IMR-90 (cell line): ENCODE data around the gene ZDHHC14. TPM values are rescaled to one million over a fixed set of nuclear protein-coding genes. Genes with fewer than 3 reads are reported as not detected.

Experiments
- ATAC-seq: fragments of 200-7000 bp; cut with Tn5 transposase; 2 replicates; pipeline ENCODE4 v1.9.1; 2020; ENCODE audit warnings: low read depth, mild to moderate bottlenecking, moderate library complexity
- BruUV-seq: library from RNA; stranded (reverse); fragments of 400-500 nt; replicated peaks from 2 replicates; lab custom pipeline; 2021; lab: Mats Ljungman, UMichigan
- CTCF ChIA-PET: fragments of 300-600 bp; formaldehyde crosslinking; extraction: SDS; loops from one replicate; lab custom pipeline; 2021; ENCODE audit warnings: antibody characterized with exemption; lab: Yijun Ruan, JAX
- POLR2A ChIA-PET: fragments of 300-600 bp; sonication (Branson Sonifier 250); formaldehyde crosslinking; loops from one replicate; lab custom pipeline; 2022; ENCODE audit warnings: antibody characterized with exemption; ENCODE audit not compliant: unreplicated experiment; lab: Charles Lee
- DNase-seq: peaks from one replicate; pipeline ENCODE4 v3.0.0; 2013
- H2AFZ ChIP-seq: replicated peaks from 2 replicates; pipeline ENCODE3; 2013; ENCODE audit warnings: low read length, mild to moderate bottlenecking; ENCODE audit not compliant: poor library complexity
- H2AK5ac ChIP-seq: 2 replicates; pipeline ENCODE4 v1.6.1; 2013; ENCODE audit warnings: low read depth, low read length, inconsistent platforms
- H2AK9ac ChIP-seq: replicated peaks from 2 replicates; pipeline ENCODE3; 2013; ENCODE audit warnings: mild to moderate bottlenecking, low read depth, low read length, moderate library complexity; ENCODE audit not compliant: poor library complexity
- H2BK120ac ChIP-seq: 2 replicates; pipeline ENCODE4 v1.6.1; 2013; ENCODE audit warnings: low read depth, low read length, inconsistent platforms
- H2BK15ac ChIP-seq: 3 replicates; pipeline ENCODE4 v1.6.1; 2013; ENCODE audit warnings: low read depth, low read length, inconsistent platforms
- H2BK20ac ChIP-seq: 2 replicates; pipeline ENCODE4 v1.6.1; 2013; ENCODE audit warnings: low read depth, mild to moderate bottlenecking, inconsistent platforms, low read length, moderate library complexity
- H2BK5ac ChIP-seq: 2 replicates; pipeline ENCODE4 v1.6.1; 2013; ENCODE audit warnings: mild to moderate bottlenecking, low read depth, low read length, inconsistent platforms; ENCODE audit not compliant: poor library complexity, severe bottlenecking
- H3K14ac ChIP-seq: replicated peaks from 2 replicates; pipeline ENCODE4 v1.6.1; 2013; ENCODE audit warnings: low read depth, low read length, inconsistent platforms
- H3K18ac ChIP-seq: 2 replicates; pipeline ENCODE4 v1.6.1; 2013; ENCODE audit warnings: low read depth, low read length, control low read depth
- H3K23ac ChIP-seq: 2 replicates; pipeline ENCODE4 v1.6.1; 2013; ENCODE audit warnings: low read depth, low read length, inconsistent platforms
- H3K27ac ChIP-seq: 2 replicates; pipeline ENCODE4 v1.5.1; 2013; ENCODE audit warnings: mild to moderate bottlenecking, control low read depth, low read length; ENCODE audit not compliant: insufficient read depth
- H3K27me3 ChIP-seq: 2 replicates; pipeline ENCODE4 v1.6.1; 2013; ENCODE audit warnings: low read length; ENCODE audit not compliant: control insufficient read depth, insufficient read depth
- H3K36me3 ChIP-seq: 2 replicates; pipeline ENCODE4 v1.6.1; 2013; ENCODE audit warnings: low read length, mixed read lengths; ENCODE audit not compliant: control insufficient read depth, insufficient read depth
- H3K4ac ChIP-seq: 2 replicates; pipeline ENCODE4 v1.6.1; 2013; ENCODE audit warnings: low read depth, low read length, inconsistent platforms
- H3K4me1 ChIP-seq: 2 replicates; pipeline ENCODE4 v1.6.1; 2013; ENCODE audit warnings: low read length, mixed read lengths; ENCODE audit not compliant: control insufficient read depth, insufficient read depth
- H3K4me2 ChIP-seq: 2 replicates; pipeline ENCODE4 v1.6.1; 2013; ENCODE audit warnings: low read depth, mild to moderate bottlenecking, control low read depth, low read length, moderate library complexity
- H3K4me3 ChIP-seq: 2 replicates; pipeline ENCODE4 v1.5.1; 2013; ENCODE audit warnings: low read depth, mild to moderate bottlenecking, control low read depth, low read length, moderate library complexity; ENCODE audit not compliant: insufficient read depth
- H3K56ac ChIP-seq: 2 replicates; pipeline ENCODE4 v1.6.1; 2013; ENCODE audit warnings: low read length, inconsistent platforms; ENCODE audit not compliant: insufficient read depth; ENCODE audit errors: extremely low read depth
- H3K79me1 ChIP-seq, 2 experiments: 2 replicates each; pipeline ENCODE4 v1.6.1; 2013; ENCODE audit warnings: low read length in 2 of 2, inconsistent platforms in 1 of 2, low read depth in 1 of 2
- H3K9ac ChIP-seq: 2 replicates; pipeline ENCODE4 v1.6.1; 2013; ENCODE audit warnings: low read depth, low read length, control low read depth
- H3K9me1 ChIP-seq: 2 replicates; pipeline ENCODE4 v1.6.1; 2013; ENCODE audit warnings: low read length, inconsistent platforms; ENCODE audit not compliant: insufficient read depth
- H3K9me3 ChIP-seq: 2 replicates; pipeline ENCODE4 v1.6.1; 2013; ENCODE audit warnings: low read length; ENCODE audit not compliant: control insufficient read depth, insufficient read depth
- H4K20me1 ChIP-seq: 2 replicates; pipeline ENCODE4 v1.6.1; 2013; ENCODE audit warnings: low read length, inconsistent platforms; ENCODE audit not compliant: insufficient read depth
- H4K5ac ChIP-seq: 2 replicates; pipeline ENCODE4 v1.6.1; 2013; ENCODE audit warnings: mild to moderate bottlenecking, low read depth, low read length, control low read depth
- H4K8ac ChIP-seq, 2 experiments: 2 replicates each; pipeline ENCODE4 v1.6.1; 2013; ENCODE audit warnings: low read depth in 2 of 2, low read length in 2 of 2, control low read depth in 1 of 2, inconsistent platforms in 1 of 2
- H4K91ac ChIP-seq: 2 replicates; pipeline ENCODE4 v1.6.1; 2013; ENCODE audit warnings: low read depth, low read length, inconsistent platforms; ENCODE audit not compliant: insufficient read depth
- BHLHE40 ChIP-seq: fragments of 150-350 bp; IDR thresholded peaks from 2 replicates; pipeline ENCODE4 v1.6.1; 2016; ENCODE audit warnings: mild to moderate bottlenecking, low read depth, low read length
- CEBPB ChIP-seq: IDR thresholded peaks from 2 replicates; pipeline ENCODE4 v1.6.1; 2012; ENCODE audit warnings: low read depth, low read length, improper control_type of control experiment
- CHD1 ChIP-seq: IDR thresholded peaks from 2 replicates; pipeline ENCODE4 v1.6.1; 2012; ENCODE audit warnings: low read depth, low read length, improper control_type of control experiment
- FOS ChIP-seq: fragments of 150-350 bp; IDR thresholded peaks from 2 replicates; pipeline ENCODE4 v1.6.1; 2016; ENCODE audit warnings: low read depth, low read length
- MAFK ChIP-seq: IDR thresholded peaks from 2 replicates; pipeline ENCODE4 v1.6.1; 2012; ENCODE audit warnings: low read depth, low read length, improper control_type of control experiment
- MAZ ChIP-seq: IDR thresholded peaks from 2 replicates; pipeline ENCODE4 v1.6.1; 2012; ENCODE audit warnings: low read depth, mild to moderate bottlenecking, low read length, improper control_type of control experiment, moderate library complexity, borderline replicate concordance
- MXI1 ChIP-seq: IDR thresholded peaks from 2 replicates; pipeline ENCODE4 v1.6.1; 2012; ENCODE audit warnings: low read depth, mild to moderate bottlenecking, low read length, moderate library complexity, borderline replicate concordance
- NFE2L2 ChIP-seq: fragments of 150-350 bp; IDR thresholded peaks from 2 replicates; pipeline ENCODE4 v1.6.1; 2016; ENCODE audit warnings: low read depth, mild to moderate bottlenecking, low read length
- POLR2A ChIP-seq: IDR thresholded peaks from 2 replicates; pipeline ENCODE4 v1.6.1; 2012; ENCODE audit warnings: mild to moderate bottlenecking, low read depth, low read length
- RAD21 ChIP-seq: IDR thresholded peaks from 2 replicates; pipeline ENCODE4 v1.6.1; 2012; ENCODE audit warnings: low read length, improper control_type of control experiment
- RCOR1 ChIP-seq: IDR thresholded peaks from 2 replicates; pipeline ENCODE4 v1.6.1; 2012; ENCODE audit warnings: mild to moderate bottlenecking, low read length, improper control_type of control experiment; ENCODE audit not compliant: insufficient replicate concordance
- SMC3 ChIP-seq: fragments of 150-350 bp; IDR thresholded peaks from 2 replicates; pipeline ENCODE4 v1.6.1; 2016; ENCODE audit warnings: low read depth, mild to moderate bottlenecking, antibody characterized with exemption, low read length, moderate library complexity
- WGBS, 2 experiments: methylation state at CpG; one replicate each; pipeline versions ENCODE4 v1.1.5 to v1.1.7; 2013; ENCODE audit warnings: missing lambda C conversion rate in 2 of 2; ENCODE audit not compliant: insufficient read length in 1 of 2; ENCODE audit errors: extremely low coverage in 2 of 2; 5-methylcytosine and 5-hydroxymethylcytosine counted together
- dilution Hi-C: fragments of 300-500 bp; cut with HindIII; formaldehyde crosslinking; loops from one replicate; pipeline ENCODE4 v1.14.3; 2018; ENCODE audit warnings: low sequenced_read_pairs; ENCODE audit not compliant: unreplicated experiment
- in situ Hi-C: fragments of 300-500 bp; cut with MboI; formaldehyde crosslinking; loops from 3 replicates; pipeline ENCODE4 v1.14.3; 2019; ENCODE audit warnings: low sequenced_read_pairs, inconsistent platforms, mixed read lengths
- intact Hi-C: fragments of 100-400 bp; cut with micrococcal nuclease; formaldehyde crosslinking; loops from 2 replicates; pipeline ENCODE4 v1.10.0; 2022
- polyA plus RNA-seq, 3 experiments: library from polyadenylated mRNA; depleted of rRNA; stranded (reverse); fragments of >200 nt; gene quantifications; 2 replicates each; pipeline ENCODE4 v1.2.3, GENCODE V29; 2012; ENCODE audit warnings: low replicate concordance in 1 of 3
- total RNA-seq: library from RNA; depleted of rRNA; stranded (reverse); fragments of >200 nt; gene quantifications from 2 replicates; pipeline ENCODE4 v1.2.3, GENCODE V29; 2012
- TF ChIP-seq, protein P1 (sequence below): fragments of 150-350 bp; IDR thresholded peaks from 2 replicates; pipeline ENCODE4 v1.6.1; 2016; ENCODE audit warnings: low read depth, mild to moderate bottlenecking, low read length, moderate library complexity, borderline replicate concordance
- TF ChIP-seq, protein P2 (sequence below): fragments of 150-350 bp; IDR thresholded peaks from 2 replicates; pipeline ENCODE4 v1.6.1; 2017; ENCODE audit warnings: mild to moderate bottlenecking, antibody characterized with exemption, low read length, low read depth
- TF ChIP-seq, protein P3 (sequence below): conservative IDR thresholded peaks from 2 replicates; pipeline ENCODE4 v1.5.1; 2012; ENCODE audit warnings: mild to moderate bottlenecking, low read depth, low read length, improper control_type of control experiment

Gene ZDHHC14
- total and polyA plus RNA-seq, 2 of the 4 experiments (the other 2 are of a cell fraction), result 0.90 to 2.0 TPM

DNA sequence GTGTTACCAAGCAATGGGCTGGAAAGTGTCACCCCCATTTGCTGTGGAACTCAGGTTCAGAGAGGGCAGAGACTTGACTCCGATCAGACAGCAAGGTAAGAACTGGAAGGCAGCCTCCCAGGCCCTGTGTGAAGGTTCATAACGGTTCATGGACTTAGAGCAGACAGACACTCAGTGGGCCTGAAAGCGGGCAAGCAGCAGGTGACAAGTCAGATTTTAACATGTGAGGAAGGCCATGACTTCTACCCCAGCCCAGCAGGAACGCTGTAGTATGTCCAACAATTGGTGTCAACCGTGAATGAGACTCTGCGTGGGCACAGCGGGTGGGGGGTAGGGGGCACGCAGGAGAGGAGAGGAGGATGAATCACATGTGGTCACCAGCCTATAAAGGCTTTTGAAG, 224.5 kb downstream of the ZDHHC14 start:
- Histone ChIP-seq H3K9ac (no peak overlapping the region), H2BK15ac (no peak overlapping the region), H2BK5ac (no peak overlapping the region), H4K8ac (no peak overlapping the region), H3K18ac (no peak overlapping the region), H3K27ac (no peak overlapping the region), H3K4me1 (no peaks in the 10 kb centered on the region), H3K14ac (no peak overlapping the region), H2AK5ac (no peak overlapping the region), H4K20me1 (no peaks in the 10 kb centered on the region), H3K9me3 (no peaks in the 10 kb centered on the region), H2BK120ac (no peak overlapping the region), H3K56ac (no peak overlapping the region), H4K5ac (no peak overlapping the region), H3K9me1 (no peaks in the 10 kb centered on the region; the same call in 1 of the 2 replicates), H3K4me3 (no peak overlapping the region), H2BK20ac (no peak overlapping the region), H3K79me1 (no peaks in the 10 kb centered on the region), H3K23ac (no peak overlapping the region), H3K4ac (no peak overlapping the region), H3K27me3 (no peaks in the 10 kb centered on the region), H3K4me2 (no peak overlapping the region), H2AK9ac (no peak overlapping the region), H2AFZ (no peak overlapping the region), H3K36me3 (no peaks in the 10 kb centered on the region), H4K91ac (no peak overlapping the region)
- dilution Hi-C loops, result no loop called here
- WGBS, 2 experiments, result 86% methylated on average over 7 of the region's 8 CpGs; no CpG with 5 or more reads in 1 of the 2 experiments
- ATAC-seq, result no peak
- ChIA-PET CTCF (no interaction called here), POLR2A (no interaction called here)
- intact Hi-C loops, result no loop called here
- DNase-seq, result no peak
- in situ Hi-C loops, result no loop called here
- no TSS peak for BruUV-seq
- TF ChIP-seq RCOR1 (no peak), CHD1 (no peak), NFE2L2 (no peak), MAZ (no peak), MAFK (no peak), SMC3 (no peak), POLR2A (no peak), CEBPB (no peak), RAD21 (no peak), MXI1 (no peak), BHLHE40 (no peak), FOS (no peak)
- TF ChIP-seq, protein P1, sequence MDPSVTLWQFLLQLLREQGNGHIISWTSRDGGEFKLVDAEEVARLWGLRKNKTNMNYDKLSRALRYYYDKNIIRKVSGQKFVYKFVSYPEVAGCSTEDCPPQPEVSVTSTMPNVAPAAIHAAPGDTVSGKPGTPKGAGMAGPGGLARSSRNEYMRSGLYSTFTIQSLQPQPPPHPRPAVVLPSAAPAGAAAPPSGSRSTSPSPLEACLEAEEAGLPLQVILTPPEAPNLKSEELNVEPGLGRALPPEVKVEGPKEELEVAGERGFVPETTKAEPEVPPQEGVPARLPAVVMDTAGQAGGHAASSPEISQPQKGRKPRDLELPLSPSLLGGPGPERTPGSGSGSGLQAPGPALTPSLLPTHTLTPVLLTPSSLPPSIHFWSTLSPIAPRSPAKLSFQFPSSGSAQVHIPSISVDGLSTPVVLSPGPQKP, result no peak
- TF ChIP-seq, protein P2, sequence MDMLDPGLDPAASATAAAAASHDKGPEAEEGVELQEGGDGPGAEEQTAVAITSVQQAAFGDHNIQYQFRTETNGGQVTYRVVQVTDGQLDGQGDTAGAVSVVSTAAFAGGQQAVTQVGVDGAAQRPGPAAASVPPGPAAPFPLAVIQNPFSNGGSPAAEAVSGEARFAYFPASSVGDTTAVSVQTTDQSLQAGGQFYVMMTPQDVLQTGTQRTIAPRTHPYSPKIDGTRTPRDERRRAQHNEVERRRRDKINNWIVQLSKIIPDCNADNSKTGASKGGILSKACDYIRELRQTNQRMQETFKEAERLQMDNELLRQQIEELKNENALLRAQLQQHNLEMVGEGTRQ, result no peak
- TF ChIP-seq, protein P3, sequence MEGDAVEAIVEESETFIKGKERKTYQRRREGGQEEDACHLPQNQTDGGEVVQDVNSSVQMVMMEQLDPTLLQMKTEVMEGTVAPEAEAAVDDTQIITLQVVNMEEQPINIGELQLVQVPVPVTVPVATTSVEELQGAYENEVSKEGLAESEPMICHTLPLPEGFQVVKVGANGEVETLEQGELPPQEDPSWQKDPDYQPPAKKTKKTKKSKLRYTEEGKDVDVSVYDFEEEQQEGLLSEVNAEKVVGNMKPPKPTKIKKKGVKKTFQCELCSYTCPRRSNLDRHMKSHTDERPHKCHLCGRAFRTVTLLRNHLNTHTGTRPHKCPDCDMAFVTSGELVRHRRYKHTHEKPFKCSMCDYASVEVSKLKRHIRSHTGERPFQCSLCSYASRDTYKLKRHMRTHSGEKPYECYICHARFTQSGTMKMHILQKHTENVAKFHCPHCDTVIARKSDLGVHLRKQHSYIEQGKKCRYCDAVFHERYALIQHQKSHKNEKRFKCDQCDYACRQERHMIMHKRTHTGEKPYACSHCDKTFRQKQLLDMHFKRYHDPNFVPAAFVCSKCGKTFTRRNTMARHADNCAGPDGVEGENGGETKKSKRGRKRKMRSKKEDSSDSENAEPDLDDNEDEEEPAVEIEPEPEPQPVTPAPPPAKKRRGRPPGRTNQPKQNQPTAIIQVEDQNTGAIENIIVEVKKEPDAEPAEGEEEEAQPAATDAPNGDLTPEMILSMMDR, result no peak
